Activated CD4-positive, alpha-beta T cell treated with anti-CD3 and anti-CD28 coated beads, Interleukin-2, amount 50 U/mL, for 4 hours (primary cell): ENCODE results near the gene FKRP.
"Not testable (repeated sequence)": the region's sequence is repeated elsewhere in the genome, so short reads cannot be mapped to it uniquely, and the experiment has no call there.

Experiments
- DNase-seq, 2 experiments: peaks; one replicate each; pipeline ENCODE4 v3.0.0-alpha.2; 2020

FKRP gene

GRCh38 chr19:46786236-46787039, 40.6 kb downstream of the FKRP start:
- peak; percentile 83 to 85 for DNase-seq

GRCh38 chr19:46787040-46787330, 41.1 kb downstream of the FKRP start:
- no peak for DNase-seq

DNA sequence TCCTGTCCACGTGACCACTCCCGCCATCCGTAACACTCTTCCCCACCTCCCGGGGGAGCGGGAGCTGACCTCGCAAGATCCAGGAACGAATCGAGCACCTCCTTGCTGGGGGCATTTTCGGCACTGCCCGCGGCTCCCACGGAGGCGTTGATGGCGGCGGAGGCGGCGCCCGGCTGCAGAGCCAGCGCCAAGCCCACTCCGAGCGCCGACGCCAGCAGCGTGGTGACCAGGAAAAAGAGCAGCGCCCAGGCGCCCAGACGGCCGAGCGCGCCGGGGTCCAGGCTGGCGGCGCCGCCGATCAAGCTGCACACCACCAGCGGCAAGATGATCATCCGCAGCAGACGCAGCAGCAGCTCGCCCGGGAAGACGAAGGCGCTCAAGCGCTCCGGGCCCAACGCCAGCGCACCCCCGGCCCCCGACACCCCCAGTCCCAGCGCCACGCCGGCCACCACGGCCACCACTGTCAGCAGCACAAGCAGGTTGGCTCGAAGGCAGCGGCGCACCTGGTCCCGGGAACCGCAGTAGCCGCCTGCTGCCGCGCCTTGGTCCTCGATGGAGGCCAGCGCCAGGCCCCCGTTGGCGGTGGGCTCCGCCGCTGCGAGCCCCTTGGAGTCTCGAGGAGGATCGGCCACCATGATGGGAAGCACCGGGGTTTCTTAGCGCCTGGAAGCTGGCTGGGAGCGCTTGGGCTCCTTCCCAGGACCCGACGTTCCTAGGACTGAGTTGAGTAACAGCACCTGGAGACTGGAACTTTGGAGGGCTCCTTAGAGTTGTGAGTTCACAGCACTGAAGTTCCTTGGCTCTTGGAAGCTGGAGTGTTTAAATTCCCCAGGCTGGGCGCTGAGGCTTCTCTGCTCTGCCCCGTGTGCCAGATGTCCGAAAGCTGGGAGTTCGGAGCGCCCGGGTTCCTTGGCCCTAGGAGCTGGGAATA, 41.7 kb downstream of the FKRP start:
- DNase-seq, result peak; percentile 26 to 36

DNA sequence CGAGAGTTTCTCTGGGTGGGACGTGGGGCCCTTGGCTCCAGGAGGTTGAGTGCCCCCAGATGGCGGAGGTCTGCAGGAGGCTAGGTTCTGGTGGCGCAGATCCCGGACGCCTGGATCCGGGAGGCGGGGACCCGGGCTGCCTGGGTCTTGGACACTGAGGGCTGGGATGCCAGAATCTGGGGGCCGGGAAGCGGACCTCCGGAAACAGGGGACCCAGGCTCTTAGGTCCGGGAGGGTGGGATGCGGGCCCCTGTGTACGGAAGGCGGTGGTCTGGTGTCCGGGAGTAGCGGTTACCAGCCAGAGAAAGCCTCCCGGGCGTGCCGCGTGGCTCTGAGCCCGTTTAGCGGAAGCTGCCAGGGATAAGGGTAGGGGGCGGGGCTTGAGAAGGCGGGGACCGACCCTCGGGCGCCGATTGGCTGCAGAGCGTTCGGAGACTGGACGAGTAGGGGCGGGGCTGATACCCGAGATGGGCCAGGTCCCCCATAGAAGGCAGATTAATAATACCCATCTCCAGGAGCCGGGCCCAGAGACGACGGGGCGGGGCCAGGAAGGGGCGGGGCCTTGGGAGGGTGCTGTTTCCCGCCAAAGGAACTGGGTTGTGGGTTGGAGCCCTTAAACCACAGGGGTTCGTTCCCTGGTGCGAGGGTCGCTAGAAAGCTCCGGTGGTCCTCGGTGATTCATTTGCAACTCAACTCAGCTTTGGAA, 42.6 kb downstream of the FKRP start, which contains the start of gene SLC1A5:
SLC1A5 (minus strand) TSS at position 333 of the 706 bp plus-strand sequence. CDS start 629 bp downstream, outside the sequence.
- peak; percentile 99 for DNase-seq

- DNase-seq, result no peak
These were observed 43.1 kb downstream of the FKRP start for GRCh38 chr19:46788968-46789338.

- no peak for DNase-seq
These were observed 43.5 kb downstream of the FKRP start for GRCh38 chr19:46789371-46789770.

GRCh38 chr19:46791944-46792343, 46.1 kb downstream of the FKRP start:
- no peak for DNase-seq

GRCh38 chr19:46797881-46798280, 52.0 kb downstream of the FKRP start:
- DNase-seq, result no peak

- no peak for DNase-seq
These were observed 52.9 kb downstream of the FKRP start for GRCh38 chr19:46798713-46799112.

DNA sequence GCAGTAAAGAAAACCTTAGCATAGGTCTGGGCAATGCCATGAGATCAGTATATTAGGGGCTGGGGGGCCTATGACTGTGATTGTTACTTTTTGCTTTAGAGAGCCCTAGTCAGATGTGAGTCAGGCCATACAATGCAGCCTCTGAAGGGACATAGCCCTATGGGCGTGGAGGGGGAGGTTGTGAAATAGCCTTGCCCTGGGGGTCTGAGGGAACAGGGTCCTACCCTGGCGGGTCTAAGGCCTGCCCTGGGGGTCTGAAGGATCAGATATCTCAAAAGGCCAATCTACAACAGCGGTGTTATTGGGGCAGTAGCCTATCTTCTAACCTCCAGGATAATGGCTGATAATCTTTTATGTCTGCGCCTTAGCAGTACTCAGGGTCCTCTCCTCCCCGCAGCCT, 56.3 kb downstream of the FKRP start:
- no peak for DNase-seq

- no peak for DNase-seq
These were observed 57.7 kb downstream of the FKRP start for GRCh38 chr19:46803555-46803954.

GRCh38 chr19:46804432-46804831, 58.6 kb downstream of the FKRP start:
- not testable (repeated sequence) for DNase-seq

- DNase-seq, result no peak
These were observed 60.8 kb downstream of the FKRP start for GRCh38 chr19:46806656-46807055.
